ENCODE data around the gene RABGAP1L. TPM values are rescaled to one million over a fixed set of nuclear protein-coding genes. Genes with fewer than 3 reads are reported as not detected.
"Not testable (repeated sequence)": the region's sequence is repeated elsewhere in the genome, so short reads cannot be mapped to it uniquely, and the experiment has no call there.

The RABGAP1L gene
- total and polyA plus RNA-seq, 5 experiments from 2014 or later, result 36.8 to 93.6 (median 59.8) TPM

DNA sequence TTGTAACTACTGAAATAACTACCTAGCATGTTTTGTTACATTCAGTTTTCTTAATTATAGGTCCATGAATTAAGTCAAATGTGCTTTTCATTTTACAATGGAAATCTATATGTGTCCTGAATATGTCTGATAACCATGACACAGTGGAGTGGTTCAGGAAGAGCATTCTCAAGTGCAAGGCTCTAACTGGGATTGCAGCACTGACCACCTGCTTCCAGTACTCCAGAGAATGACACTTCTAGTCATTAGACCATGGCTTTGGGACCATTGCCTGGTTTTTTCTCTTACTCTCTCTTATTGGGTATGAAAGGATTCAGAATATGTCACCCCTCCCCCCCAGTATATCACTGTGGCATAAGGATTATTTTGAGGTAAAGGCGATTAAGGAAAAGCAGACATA, 635.5 kb downstream of the RABGAP1L start:
- H3K4me1 Mint-ChIP-seq, result peaks cover 5 to 18% (median 10%) of the 10 kb centered on the region in 4 donors

DNA sequence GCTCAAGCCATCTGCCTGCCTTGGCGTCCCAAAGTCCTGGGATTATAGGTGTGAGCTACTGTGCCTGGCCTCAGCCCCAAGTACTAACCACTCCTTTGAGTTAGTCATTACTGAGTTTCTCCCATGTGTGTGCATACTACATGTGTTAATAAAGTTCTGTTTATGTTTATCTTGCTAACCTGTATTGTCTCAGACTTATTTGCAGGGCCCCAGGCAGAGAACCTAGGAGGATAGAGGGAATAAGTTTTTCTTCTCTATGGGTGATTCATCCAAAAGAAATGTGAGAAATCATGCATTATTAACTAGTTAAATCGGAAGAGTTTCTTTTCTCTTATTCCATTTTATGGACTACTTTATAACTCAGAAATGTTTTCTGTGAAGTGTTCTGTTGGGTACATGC, 636.5 kb downstream of the RABGAP1L start:
- Mint-ChIP-seq H3K27ac (peak overlapping the region in 1 of 10 donors; percentile 66), H3K4me1 (peaks cover 5 to 18% (median 10%) of the 10 kb centered on the region in 4 donors), H3K9me3 (no peaks in the 10 kb centered on the region), H3K27me3 (no peaks in the 10 kb centered on the region), H3K36me3 (no peaks in the 10 kb centered on the region), H3K4me3 (no peak overlapping the region)
- POLR2A ChIA-PET, result no interaction called here
- DNase-seq (no peak), ATAC-seq (no peak)

More for the DNA sequence above, 635.5 kb downstream of the RABGAP1L start:
- no peaks in the 10 kb centered on the region for H3K9me3 Mint-ChIP-seq
- DNase-seq (no peak), ATAC-seq (no peak)
- no peak overlapping the region for H3K27ac Mint-ChIP-seq
- no peaks in the 10 kb centered on the region for H3K36me3 Mint-ChIP-seq
- POLR2A ChIA-PET, result interaction anchor here (2.1 kb wide), 1 partner anchor 204 kb away, joined by 7 read pairs; no protein-coding TSS in a partner anchor
- no peak overlapping the region for H3K4me3 Mint-ChIP-seq
- no peaks in the 10 kb centered on the region for H3K27me3 Mint-ChIP-seq

DNA sequence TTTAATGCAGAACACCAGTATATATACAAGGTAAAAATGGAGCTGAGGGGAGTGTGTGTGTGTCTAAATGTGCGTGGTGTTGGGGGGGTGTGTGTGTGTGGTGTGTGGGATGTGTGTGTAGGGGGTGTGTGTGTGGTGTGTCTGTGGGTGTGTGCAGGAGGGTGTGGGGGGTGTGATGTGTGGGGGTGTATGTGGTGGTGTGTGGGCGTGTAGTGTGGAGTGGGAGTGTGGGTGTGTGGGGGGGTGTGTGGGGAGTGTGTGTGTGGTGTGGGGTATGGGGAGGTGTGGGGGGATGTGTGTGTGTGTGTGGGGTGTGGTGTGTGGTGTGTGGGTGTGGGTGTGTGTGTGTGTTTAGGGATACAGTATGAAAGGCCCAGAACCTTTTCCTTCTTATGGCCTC, 638.1 kb downstream of the RABGAP1L start:
- Mint-ChIP-seq H3K4me3 (no peak overlapping the region), H3K9me3 (no peaks in the 10 kb centered on the region), H3K27ac (peak overlapping the region in 4 of 10 donors; percentile 29 to 54 (median 38)), H3K4me1 (peaks cover under 1 to 13% (median 5%) of the 10 kb centered on the region in 4 donors), H3K36me3 (no peaks in the 10 kb centered on the region), H3K27me3 (no peaks in the 10 kb centered on the region)
- POLR2A ChIA-PET, result interaction anchor here (0.6 kb wide), 1 partner anchor 35 kb away, joined by 4 read pairs; no protein-coding TSS in a partner anchor
- ATAC-seq (no peak), DNase-seq (no peak)

DNA sequence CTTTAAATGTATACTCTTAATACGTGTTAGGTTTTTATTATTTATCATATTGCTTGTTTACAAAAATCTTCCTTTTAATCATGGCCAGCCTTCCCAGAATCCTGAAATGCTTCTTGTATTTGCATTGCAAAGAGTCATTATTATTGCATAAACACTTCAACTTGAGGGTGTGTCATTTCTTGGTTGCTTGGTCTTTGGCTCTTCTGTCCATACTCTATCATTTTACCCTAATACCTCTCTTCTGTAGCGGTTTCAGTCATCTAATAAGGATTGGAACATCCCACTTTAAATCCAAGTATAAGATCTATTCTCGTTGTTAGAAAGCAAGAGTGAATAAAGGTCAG, 639.8 kb downstream of the RABGAP1L start:
- no peak overlapping the region for H3K4me3 Mint-ChIP-seq
- no peak for DNase-seq
- no peaks in the 10 kb centered on the region for H3K27me3 Mint-ChIP-seq
- no peak for ATAC-seq
- no peaks in the 10 kb centered on the region for H3K9me3 Mint-ChIP-seq
- peaks cover 3 to 20% (median 6%) of the 10 kb centered on the region in 4 donors for H3K4me1 Mint-ChIP-seq
- H3K27ac Mint-ChIP-seq, result no peak overlapping the region
- POLR2A ChIA-PET, result interaction anchor here (1.0 to 2.8 kb wide), 13 partner anchors 8 to 224 kb away, joined by 3 to 45 read pairs (median 6); partner anchors contain the start of genes CACYBP and MRPS14
- H3K36me3 Mint-ChIP-seq, result no peaks in the 10 kb centered on the region

- Mint-ChIP-seq H3K27me3 (no peaks in the 10 kb centered on the region), H3K27ac (no peak overlapping the region), H3K4me3 (no peak overlapping the region), H3K9me3 (no peaks in the 10 kb centered on the region), H3K4me1 (peaks cover 3 to 20% (median 8%) of the 10 kb centered on the region in 4 donors), H3K36me3 (no peaks in the 10 kb centered on the region)
- peak in 3 of 10 donors; percentile 3 to 19 (median 4) for DNase-seq
- peak; percentile 4 to 15 for ATAC-seq
- POLR2A ChIA-PET, result interaction anchor here (0.7 to 2.8 kb wide), 14 partner anchors 9 to 223 kb away, joined by 3 to 45 read pairs (median 6); partner anchors contain the start of genes CACYBP and MRPS14
Observed at GRCh38 chr1:174800216-174800851, 641.0 kb downstream of the RABGAP1L start.

- H3K4me3 Mint-ChIP-seq, result no peak overlapping the region
- no peak for DNase-seq
- H3K4me1 Mint-ChIP-seq, result peaks cover 3 to 20% (median 8%) of the 10 kb centered on the region in 4 donors
- POLR2A ChIA-PET, result interaction anchor here (1.6 to 2.8 kb wide), 3 partner anchors 168 to 222 kb away, joined by 7 to 45 read pairs (median 16); partner anchors contain the start of genes CACYBP and MRPS14
- H3K36me3 Mint-ChIP-seq, result no peaks in the 10 kb centered on the region
- H3K9me3 Mint-ChIP-seq, result no peaks in the 10 kb centered on the region
- no peaks in the 10 kb centered on the region for H3K27me3 Mint-ChIP-seq
- ATAC-seq, result no peak
- no peak overlapping the region for H3K27ac Mint-ChIP-seq
Observed at GRCh38 chr1:174800876-174801275, 641.6 kb downstream of the RABGAP1L start.

GRCh38 chr1:174809755-174810280, 650.5 kb downstream of the RABGAP1L start:
- H3K27me3 Mint-ChIP-seq, result no peaks in the 10 kb centered on the region
- peaks cover 0 to 8% (median 3%) of the 10 kb centered on the region in 4 donors for H3K4me1 Mint-ChIP-seq
- peak overlapping the region in 1 of 10 donors; percentile 19 for H3K27ac Mint-ChIP-seq
- H3K9me3 Mint-ChIP-seq, result no peaks in the 10 kb centered on the region
- no peak for ATAC-seq
- no peak for DNase-seq
- POLR2A ChIA-PET, result no interaction called here
- no peak overlapping the region for H3K4me3 Mint-ChIP-seq
- H3K36me3 Mint-ChIP-seq, result peaks cover 8 to 28% (median 9%) of the 10 kb centered on the region in 3 donors

- ATAC-seq (no peak), DNase-seq (no peak)
- no peak overlapping the region for H3K4me3 Mint-ChIP-seq
- H3K9me3 Mint-ChIP-seq, result no peaks in the 10 kb centered on the region
- peaks cover 0 to 14% (median 6%) of the 10 kb centered on the region in 4 donors for H3K4me1 Mint-ChIP-seq
- POLR2A ChIA-PET, result no interaction called here
- H3K36me3 Mint-ChIP-seq, result peaks cover 8 to 30% (median 13%) of the 10 kb centered on the region in 3 donors
- H3K27ac Mint-ChIP-seq, result no peak overlapping the region
- H3K27me3 Mint-ChIP-seq, result no peaks in the 10 kb centered on the region
Observed at GRCh38 chr1:174812016-174812415, 652.7 kb downstream of the RABGAP1L start.

DNA sequence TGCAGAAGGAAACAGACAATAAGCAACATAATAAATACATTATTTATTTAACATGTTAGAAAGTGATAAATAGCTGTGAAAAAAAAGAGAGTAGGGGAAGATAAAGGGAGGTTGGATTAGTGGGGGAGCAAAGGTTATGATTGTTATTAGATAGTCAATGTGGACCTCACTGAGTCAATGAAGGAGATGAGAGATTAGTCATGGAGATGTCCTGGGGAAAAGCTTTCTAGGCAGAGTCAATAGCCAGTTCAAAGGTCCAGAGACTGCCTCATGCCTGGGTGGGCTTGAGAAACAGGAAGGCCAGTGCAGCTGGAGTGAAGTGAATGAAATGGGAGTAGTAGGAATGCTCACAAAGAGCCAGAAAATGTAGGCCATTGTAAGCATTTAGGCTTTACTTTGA, 653.3 kb downstream of the RABGAP1L start:
- Mint-ChIP-seq H3K27me3 (no peaks in the 10 kb centered on the region), H3K4me1 (peaks cover 0 to 14% (median 5%) of the 10 kb centered on the region in 4 donors), H3K9me3 (no peaks in the 10 kb centered on the region), H3K27ac (peak overlapping the region in 3 of 10 donors; percentile 7 to 57 (median 10)), H3K4me3 (no peak overlapping the region), H3K36me3 (peaks cover 13 to 30% (median 15%) of the 10 kb centered on the region in 3 donors)
- DNase-seq (no peak), ATAC-seq (no peak)
- POLR2A ChIA-PET, result no interaction called here

DNA sequence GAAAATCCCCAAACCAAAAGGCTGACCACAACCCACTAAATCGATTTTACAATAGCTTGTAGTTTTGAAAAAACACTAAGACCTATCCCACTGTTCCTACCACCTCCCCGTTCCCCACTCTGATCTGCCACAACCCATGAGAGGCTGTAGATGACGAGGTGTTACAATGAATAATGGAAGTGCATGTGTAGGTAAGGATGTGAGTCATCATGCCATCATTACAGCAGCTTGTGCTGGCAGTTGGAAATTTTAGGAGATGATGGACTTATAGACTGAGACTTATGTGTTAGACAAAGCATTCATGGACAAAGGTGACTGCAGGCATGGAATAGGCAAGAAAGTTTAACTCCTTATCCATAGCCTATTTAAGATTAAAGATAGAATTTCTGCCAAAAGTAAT, 655.7 kb downstream of the RABGAP1L start:
- no peak for ATAC-seq
- H3K9me3 Mint-ChIP-seq, result no peaks in the 10 kb centered on the region
- POLR2A ChIA-PET, result interaction anchor here (0.5 kb wide), 1 partner anchor 115 kb away, joined by 3 read pairs; no protein-coding TSS in a partner anchor
- peaks cover 0 to 13% (median 6%) of the 10 kb centered on the region in 4 donors for H3K4me1 Mint-ChIP-seq
- no peak overlapping the region for H3K4me3 Mint-ChIP-seq
- no peaks in the 10 kb centered on the region for H3K27me3 Mint-ChIP-seq
- peak overlapping the region in 1 of 10 donors; percentile 70 for H3K27ac Mint-ChIP-seq
- no peak for DNase-seq
- H3K36me3 Mint-ChIP-seq, result peaks cover 24 to 35% (median 29%) of the 10 kb centered on the region in 3 donors

- Mint-ChIP-seq H3K4me1 (peaks cover 0 to 13% (median 6%) of the 10 kb centered on the region in 4 donors), H3K27me3 (no peaks in the 10 kb centered on the region), H3K27ac (no peak overlapping the region), H3K9me3 (no peaks in the 10 kb centered on the region), H3K36me3 (peaks cover 27 to 35% (median 34%) of the 10 kb centered on the region in 3 donors), H3K4me3 (no peak overlapping the region)
- POLR2A ChIA-PET, result interaction anchor here (0.5 to 0.7 kb wide), 3 partner anchors 114 to 795 kb away, joined by 3 to 6 read pairs (median 3); no protein-coding TSS in a partner anchor
- ATAC-seq (no peak), DNase-seq (no peak)
Observed at GRCh38 chr1:174815474-174815908, 656.2 kb downstream of the RABGAP1L start.

GRCh38 chr1:174816621-174817020, 657.3 kb downstream of the RABGAP1L start:
- H3K4me3 Mint-ChIP-seq, DNase-seq, ATAC-seq, POLR2A ChIA-PET, H3K27ac Mint-ChIP-seq, H3K9me3 Mint-ChIP-seq, H3K27me3 Mint-ChIP-seq: not testable (repeated sequence)
- peaks cover 0 to 13% (median 6%) of the 10 kb centered on the region in 4 donors for H3K4me1 Mint-ChIP-seq
- H3K36me3 Mint-ChIP-seq, result peaks cover 27 to 35% (median 35%) of the 10 kb centered on the region in 3 donors

Measured in naive thymus-derived CD8-positive, alpha-beta T cell (primary cell).